Putamen (tissue), 1 donor: ENCODE data around the gene CCDC57.

Experiments
- DNase-seq: peaks from one replicate; pipeline ENCODE4 v3.0.0-alpha.2; 2016; ENCODE audit warnings: low spot score

The CCDC57 gene

DNA sequence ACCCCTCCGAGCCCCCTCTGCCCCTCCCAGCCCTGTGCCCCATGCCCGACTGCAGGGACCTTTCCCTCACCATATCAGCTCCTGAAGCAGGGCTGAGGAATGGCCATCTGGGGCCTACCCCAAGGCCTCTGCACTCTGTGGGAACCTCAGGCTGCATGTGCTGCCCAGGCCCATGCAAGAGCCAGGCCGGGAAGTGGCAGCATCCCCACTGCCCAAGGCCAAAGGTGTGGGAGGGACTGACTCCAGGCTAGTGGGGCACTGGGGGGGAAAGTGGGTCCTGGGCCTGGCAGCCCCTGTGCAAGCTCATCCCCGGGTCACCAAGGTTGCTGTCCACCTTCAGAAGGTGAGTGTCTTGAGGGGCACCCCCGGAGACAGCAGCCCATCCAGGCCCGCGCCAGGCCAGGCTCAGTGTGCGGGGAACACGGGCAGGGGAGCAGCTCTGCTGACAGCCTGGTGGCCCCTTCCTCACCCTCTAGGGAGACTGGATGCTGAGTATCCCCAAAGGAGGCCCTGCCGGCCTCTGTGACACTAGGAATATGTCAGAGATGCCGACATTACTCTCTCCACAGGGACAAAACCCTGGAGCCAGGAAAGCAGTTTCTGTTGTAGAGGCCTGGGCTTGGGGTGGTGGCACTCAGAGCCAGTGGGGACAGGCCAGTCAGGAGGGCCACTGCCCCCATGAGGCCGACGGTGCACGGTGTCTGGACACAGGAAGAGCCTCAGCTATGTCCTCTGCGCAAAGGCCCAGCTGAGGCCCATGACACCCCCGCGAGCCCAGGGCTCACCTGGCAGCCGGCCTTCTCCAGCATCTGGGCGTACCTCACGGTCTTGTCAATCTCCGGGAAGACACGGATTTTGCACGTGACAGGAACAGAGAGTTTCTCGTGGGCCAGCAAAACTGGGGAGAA is 150.3 kb downstream of the CCDC57 start:
- DNase-seq = no peak

DNA sequence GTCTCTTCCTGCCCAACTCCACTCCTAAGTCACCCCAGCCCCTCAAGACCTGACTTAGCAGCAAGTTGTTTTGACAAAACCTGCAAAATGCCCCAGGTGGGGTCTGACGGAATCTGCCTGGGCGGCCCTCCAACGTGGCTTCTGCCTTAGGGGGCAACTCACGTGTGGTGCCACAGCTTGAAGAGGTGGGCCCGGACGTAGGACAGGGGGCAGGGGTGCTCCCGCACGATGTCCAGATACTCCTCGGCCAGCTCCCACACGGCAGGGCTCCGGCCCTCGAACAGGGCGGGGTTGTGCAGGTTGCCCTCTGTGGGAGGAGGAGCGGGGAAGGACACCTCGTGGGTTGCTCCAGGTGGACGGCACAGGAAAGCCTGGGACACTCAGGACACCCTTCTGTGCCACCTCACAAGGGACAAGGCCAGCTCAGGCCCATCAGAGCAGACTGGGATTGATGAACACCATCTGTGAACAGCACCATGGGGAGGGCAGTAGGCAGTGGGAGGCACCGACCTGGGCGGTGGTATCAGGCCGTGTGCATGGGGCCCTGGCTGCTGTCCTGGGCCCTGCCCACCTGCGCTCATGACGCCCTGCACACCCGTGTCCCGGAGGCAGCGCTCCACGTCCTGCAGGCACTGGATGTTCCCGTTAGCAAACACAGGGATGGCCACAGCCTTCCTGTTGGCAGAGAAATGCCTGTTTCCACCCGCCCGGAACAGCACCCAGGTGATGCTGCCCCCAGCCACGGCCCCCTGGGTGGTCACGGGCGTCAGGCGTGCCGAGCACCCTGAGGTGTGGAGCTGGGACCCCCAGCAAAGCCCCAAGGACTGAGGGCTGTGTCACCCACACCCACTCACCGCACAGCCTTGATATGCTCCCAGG is 151.4 kb downstream of the CCDC57 start:
- no peak for DNase-seq

DNA sequence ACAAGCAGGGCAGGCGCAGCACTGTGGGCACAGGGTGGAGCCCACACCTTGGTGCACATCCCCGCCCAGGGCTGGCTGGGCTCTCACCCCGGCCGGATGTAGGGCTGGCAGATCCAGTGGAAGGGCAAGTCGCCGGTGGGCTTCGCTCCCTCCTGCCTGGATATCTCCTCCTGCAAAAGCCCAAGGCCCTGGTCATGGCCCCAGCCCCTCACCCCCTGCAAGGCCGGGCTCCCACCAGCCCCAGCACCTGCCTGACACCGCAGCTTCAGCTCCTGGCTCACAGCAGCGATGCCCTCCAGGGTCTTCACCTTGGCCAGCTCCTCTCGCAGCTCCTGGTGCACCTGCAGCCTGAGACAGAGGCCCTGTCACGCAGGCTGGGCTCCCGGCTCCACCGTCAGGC is 152.0 kb downstream of the CCDC57 start:
- DNase-seq = no peak

DNA sequence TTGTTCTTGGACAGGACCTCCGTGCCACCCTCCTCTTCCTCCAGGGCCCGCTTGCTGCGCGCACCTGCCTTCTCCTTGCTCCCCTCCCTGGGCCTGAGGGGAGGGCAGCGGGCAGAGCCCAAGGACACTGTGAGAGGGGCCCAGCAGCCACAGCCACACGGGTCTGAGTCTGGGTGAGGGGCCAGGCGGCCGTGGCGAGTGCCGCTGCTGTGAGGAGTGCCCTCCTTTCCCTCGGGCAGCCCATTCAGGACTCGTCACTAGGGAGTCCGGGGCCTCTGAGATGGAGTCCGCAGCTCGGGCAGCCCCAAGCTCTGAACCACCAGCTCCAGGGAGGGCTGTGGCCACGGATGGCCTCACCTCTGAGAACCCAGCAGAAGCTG is 152.7 kb downstream of the CCDC57 start:
- DNase-seq = no peak

DNA sequence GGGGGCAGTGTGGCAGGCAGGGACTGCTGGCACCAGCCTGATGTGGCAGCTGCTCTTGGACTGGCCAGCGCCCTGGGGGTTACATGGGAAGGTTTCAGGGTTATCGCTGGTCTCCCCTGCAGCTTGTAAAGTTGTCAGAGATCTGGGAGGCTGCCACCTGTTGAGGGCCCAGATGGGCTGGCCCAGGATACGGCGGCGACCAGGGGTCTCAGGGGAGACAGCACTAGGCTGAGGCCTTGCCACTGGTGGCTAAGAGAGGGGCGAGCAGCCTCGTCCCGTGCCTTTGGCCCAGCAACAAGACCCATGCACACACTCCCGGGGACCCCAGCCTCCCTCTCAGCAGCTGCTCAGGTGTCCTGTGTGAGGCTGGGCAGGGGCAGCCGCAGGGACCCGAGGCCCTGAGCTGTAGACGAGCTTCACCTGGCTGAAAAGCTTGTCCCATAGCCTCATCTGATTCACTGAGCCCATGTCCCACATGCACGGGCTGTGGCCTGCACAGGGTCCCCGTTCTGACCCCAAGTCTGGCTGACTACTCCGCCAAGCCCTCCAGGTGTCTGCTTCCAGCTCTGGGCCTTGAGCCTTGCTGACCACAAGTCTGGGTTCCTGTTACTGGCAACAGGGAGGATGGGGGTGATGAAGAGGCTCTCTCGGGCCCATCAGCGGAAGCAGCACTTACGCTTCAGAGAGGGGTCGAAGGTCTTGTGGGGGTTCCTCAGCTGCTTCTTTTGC is 153.2 kb downstream of the CCDC57 start:
- no peak for DNase-seq

DNA sequence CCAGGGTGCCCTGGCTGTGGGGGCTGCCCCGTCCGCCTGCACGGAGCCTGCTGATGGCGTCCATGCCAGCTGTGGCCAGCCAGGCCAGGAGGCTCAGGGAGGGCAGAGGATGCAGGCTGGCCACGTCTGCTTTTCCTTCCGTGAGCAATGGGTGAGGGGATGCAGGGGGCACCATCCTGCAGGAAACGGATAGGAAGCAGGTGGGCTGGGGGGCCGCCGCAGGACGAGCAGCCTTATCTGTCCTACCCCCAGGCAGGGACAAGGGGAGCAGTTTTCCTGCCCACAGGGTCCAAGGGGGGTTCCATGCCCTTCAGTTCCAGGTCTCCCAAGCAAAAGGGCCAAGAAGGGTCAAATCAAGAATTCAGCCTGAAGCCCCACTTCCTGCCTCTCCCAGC is 153.8 kb downstream of the CCDC57 start:
- no peak for DNase-seq

DNA sequence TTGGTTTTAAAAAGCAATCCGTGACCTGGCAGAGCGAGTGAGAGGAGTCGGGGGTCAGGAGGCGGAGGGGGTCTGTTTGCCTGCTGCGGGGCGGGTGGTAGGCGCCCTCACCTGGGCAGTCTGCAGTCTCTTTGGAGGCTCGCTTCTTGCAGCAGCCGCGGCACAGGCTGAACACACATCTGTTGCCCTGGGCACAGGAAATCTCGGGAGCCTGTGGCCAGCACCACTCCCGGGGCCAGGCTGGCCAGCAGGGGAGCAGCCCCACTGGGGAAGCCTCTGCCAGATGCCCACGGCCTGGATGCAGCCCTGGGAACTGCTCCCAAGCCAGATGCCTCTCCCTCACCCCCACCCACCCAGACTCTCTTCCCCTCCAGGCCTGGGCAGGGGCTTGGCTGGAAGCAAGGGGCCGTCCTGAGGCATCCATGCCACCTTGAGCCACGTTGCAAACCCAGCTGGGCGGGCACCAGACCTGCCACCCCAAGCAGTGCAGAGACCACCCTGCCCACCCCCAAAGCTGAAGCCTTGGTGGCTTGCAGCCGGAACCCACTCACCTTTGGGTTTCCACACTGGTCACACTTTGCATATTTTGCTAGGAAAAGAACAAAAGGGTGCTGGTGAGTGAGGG is 154.3 kb downstream of the CCDC57 start:
- no peak for DNase-seq

DNA sequence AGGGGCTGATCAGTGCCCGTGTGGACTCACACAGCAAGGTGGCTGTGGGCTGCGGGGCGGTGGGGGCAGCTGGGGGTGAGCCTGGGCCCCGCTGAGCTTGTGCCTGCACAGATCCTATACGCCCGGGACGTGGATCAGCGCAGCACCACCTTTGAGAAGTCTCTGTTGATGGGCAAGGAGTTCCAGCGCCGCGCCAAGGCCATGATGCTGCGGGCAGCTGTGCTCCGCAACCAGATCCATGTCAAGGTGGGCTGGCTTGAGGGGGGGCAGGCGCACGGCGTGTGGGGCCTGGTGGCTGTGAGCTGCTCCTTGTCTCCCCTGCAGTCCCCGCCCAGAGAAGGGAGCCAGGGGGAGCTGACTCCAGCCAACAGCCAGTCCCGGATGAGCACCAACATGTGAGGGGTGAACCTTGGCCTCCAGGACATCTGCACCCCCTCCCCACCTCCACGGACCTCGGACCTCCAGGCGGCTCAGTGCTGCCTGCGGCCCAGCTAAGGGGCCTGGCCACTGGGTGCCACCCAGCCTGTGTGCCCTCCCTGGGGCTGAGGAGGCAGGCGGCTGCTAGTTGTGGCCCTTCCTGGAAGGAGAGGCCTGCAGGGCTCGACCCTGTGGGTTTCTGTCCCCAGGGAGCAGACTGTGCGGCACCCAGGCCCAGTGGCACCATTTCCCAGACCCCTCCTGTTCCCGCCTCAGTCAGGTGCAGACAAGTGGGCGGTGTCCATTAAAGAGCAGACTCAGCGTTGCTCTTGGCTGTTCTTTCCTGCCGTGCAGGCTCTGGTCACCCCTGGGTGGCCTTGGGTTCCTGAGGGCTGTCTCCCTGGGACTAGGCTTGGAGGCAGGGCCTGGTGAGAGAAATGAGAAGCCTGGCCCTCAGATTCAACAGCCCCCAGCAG is 155.7 kb downstream of the CCDC57 start:
- DNase-seq = no peak

DNA sequence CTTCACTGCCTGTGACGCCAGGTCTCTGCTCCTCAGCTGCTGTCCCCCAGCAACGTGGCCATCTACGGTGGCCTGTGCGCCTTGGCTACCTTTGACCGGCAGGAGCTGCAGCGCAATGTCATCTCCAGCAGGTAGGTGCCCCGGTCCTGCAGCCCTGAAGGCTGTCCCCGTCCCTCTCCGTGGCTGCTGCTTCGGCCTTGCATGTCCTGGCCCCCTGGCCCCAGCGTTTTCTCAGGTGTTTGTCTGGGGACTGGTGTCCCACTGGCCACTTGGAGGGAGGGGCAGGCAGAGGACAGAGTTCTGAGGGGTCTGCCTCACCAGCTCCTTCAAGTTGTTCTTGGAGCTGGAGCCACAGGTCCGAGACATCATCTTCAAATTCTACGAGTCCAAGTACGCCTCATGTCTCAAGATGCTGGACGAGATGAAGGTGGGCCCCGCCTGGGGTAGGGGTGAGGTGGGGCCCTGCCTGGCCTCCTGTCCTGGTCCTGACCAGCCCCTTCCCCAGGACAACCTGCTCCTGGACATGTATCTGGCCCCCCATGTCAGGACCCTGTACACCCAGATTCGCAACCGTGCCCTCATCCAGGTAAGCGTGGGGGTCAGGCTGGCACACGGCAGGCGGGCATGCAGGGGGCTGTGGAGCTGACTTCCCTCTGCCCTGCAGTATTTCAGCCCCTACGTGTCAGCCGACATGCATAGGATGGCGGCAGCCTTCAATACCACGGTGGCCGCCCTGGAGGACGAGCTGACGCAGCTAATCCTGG is 156.5 kb downstream of the CCDC57 start:
- DNase-seq = no peak

DNA sequence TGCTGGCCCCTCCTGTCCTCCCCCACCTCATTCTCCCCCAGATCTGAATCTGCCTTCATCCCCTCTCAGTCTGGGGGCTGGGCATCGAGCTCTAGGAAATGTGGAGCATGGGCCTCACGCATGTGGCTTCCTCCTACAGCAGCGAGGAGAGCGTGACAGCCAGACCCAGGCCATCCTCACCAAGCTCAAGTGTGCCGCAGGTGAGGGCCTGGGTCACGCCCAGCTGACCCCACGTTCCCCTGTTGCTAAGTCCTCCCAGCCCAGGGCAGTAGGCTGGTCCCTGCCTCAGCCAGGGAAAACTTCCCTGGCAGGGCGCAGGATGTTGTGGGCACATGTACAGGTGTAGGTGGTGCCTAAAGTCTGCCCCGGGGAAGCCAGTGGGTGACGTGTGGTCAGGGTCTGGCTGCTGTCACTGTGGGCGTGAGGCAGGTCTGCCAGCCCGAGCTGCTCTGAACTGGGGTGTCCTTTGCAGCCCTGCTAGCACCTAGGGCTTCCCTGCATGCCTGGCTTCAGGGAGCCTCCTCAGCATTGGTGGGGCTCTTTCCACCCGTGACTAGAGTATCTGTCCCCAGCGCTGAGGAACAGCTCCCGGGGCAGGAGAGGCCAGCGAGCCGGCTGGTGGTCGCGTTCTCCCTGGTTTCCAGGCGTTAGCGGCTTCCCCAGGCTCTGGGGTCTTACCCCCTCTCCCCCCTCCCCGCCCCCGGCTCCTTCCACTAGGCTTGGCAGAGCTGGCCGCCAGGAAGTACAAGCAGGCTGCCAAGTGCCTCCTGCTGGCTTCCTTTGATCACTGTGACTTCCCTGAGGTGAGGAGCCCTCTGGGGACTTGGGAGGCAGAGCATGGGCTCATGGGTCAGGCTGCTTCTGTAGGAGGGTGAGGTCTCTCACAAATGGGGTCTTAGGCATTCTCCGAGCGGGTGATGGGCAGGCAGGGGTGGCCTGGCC is 157.3 kb downstream of the CCDC57 start:
- no peak for DNase-seq

DNA sequence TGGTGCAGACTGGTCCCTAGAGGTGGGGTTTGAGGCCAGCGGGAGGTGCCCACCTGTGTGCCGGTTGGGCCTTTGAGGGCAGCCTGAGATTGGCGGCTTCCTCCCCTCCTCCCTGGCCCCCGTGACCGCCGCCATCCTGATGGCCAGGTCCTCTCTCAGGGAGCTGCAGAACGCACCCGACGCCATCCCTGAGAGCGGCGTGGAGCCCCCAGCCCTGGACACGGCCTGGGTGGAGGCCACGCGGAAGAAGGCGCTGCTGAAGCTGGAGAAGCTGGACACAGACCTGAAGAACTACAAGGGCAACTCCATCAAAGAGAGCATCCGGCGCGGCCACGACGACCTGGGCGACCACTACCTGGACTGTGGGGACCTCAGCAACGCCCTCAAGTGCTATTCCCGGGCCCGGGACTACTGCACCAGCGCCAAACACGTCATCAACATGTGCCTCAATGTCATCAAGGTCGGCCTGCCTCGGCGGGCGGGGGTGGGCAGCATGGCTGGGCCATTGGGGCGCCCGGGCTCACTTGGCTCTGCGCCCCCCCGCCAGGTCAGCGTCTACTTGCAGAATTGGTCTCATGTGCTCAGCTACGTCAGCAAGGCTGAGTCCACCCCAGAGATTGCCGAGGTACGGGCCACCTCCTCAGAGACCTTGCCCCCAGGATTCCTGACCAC is 158.2 kb downstream of the CCDC57 start:
- no peak for DNase-seq

DNA sequence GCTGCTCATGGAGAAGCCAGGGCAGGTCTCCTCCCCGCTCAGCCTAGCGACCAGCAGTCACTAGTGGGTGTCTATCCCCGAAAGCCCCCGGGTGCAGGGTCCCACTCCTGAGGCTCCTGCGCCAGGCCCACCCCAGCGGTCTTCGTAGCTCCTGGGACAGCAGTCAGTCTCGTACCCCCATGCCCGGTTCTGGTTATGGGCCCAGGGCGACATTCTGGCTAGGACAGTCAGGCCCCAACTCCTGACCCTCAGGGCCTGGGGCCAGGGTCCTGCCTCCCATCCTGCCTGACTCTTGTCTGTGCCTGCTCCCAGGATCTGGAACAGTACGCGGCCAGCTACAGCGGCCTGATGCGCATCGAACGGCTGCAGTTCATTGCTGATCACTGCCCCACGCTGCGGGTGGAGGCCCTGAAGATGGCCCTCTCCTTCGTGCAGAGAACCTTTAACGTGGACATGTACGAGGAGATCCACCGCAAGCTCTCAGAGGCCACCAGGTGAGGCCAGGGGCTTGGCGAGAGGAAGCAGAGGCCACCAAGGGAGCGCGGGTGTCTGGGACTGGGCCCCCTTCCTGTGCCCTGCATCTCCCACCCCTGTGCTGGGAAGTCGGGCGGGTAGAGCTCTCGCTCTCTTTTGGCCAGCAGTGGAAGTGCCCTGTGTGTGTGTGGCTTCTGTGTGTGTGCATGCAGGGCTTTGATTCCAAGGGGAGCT is 158.9 kb downstream of the CCDC57 start:
- no peak for DNase-seq

DNA sequence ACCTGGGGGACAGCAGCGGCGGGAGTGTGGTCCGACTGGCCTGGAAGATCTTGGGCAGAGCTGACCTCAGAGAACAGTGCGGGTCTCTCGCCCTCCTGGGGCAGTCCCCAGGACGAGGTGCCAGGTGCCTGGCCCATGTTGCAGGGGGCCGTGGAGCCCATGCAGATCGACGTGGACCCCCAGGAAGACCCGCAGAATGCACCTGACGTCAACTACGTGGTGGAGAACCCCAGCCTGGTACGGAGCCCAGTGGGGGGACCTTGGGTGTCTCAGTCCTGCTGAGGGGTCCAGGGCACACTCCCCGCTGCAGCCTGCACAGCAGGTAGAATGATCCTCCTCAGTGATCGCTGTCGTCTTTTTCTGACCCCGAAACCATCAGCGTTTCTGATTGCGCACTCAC is 159.5 kb downstream of the CCDC57 start:
- no peak for DNase-seq

DNA sequence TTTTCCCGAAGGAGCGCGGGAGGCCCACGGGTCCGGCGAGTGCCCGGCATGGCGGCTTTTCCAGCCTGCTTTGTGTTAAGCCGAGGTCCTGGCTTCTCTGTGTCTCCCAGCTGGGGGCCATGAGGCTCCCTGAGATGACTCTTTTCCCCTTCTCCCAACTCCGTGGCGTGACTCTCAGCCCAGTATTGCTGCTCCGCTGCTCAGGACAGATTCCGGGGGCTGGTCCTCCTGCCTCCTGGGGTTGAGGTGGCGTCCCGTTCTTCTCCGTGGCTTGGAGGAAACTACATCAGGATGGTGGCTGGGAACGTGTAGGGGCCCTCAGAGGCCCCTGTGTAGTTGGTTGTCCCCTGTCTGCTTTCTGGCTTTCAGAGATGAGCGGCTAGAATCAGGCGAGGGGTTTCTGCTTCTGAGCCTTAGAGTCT is 160.0 kb downstream of the CCDC57 start:
- DNase-seq = no peak

DNA sequence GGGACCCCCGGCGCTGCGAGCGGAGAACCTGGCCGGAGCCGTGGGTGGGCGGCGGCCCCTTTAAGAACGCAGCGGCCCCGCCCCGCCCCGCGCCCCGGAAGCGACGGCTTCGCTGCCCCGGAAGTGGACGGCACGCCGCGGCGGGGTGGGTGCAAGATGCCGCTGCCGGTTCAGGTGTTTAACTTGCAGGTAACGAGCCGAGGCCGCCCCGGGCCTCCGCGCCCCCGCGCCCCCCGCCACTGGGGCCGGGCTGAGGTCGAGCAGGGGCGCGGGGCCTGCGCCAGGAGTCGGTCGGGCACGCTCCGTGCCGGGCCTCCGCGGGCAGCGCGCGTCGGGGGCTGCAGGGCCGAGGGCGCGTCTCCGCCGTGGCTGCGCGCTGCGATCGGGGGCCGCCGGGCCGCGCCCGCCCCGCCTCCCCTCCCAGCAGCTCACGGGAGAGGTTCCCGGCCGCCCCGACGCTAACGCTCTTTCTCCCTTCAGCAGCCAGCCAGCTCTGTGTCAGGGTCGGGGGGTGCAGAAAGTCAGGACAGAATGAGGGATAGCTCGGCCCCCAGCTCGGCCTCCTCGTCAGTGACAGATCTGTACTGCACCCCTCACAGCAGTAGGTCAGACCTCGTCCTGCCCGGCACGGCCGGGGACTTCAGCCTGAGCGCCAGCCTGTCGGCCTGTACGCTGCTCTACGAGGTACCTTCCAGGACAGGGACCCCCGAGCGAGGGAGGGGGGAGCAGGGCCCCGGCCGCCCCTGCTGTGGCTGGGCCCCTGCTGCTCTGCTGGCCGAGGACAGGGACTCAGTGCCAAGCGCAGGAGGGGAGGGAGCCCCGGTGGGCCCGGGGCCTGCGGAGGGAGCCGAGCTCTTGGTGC is 160.6 kb downstream of the CCDC57 start, which contains the start of the genes GPS1 and RFNG:
Gene GPS1 (plus strand): TSS at position 123 of the 862 bp plus-strand sequence. CDS start 34 bp downstream, at position 157.
Gene RFNG (minus strand): TSS at position 36 of the 862 bp plus-strand sequence. CDS start 45 bp downstream, outside the sequence.
- peak; percentile 76 for DNase-seq
